Stimulated activated CD4-positive, alpha-beta T cell treated with anti-CD3 and anti-CD28 coated beads, TNF-alpha, amount 100 ng/mL, for 24 hours (primary cell): Measurements from ENCODE around the gene MEGF6.
"Not testable (repeated sequence)": the region's sequence is repeated elsewhere in the genome, so short reads cannot be mapped to it uniquely, and the experiment has no call there.

Experiments
- DNase-seq, 3 experiments: peaks; one replicate each; pipeline ENCODE4 v3.0.0-alpha.2; 2020; ENCODE audit warnings: low read depth in 3 of 3

The MEGF6 gene

GRCh38 chr1:3595949-3596348 is 15.4 kb downstream of the MEGF6 start:
- DNase-seq, result no peak

DNA sequence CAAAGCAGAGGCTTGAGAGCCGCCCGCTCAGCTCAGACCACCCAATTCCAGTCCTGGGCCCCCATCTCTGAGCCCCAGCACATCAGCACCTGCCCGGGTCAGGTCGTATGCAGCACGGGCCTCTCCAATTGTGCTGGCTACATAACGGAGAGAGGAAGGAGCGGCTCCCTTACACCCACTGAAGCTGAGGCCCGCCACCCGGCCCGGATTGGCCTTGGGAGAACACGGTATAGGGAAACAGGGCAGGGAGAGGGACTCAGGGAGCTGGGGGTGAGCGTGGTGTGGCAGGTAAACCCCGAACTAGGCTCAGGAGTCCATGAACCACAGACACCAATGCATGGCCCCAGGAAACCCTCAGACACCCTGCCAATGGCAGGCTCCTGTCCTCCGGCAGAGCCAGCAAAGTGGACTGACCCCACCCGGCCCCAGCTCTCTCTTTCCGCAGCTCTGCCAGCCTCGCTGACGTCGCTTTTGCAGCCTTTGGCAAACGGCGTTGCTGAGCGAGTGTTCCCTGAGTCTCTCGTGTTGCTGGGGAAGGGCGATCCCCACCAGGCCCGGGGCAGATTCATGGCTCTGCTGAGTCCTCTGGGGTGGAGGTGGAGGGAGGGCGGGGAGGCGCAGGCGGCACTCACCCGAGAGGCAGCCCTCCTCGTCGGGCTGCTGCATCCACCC is 16.5 kb downstream of the MEGF6 start:
- DNase-seq, result no peak

DNA sequence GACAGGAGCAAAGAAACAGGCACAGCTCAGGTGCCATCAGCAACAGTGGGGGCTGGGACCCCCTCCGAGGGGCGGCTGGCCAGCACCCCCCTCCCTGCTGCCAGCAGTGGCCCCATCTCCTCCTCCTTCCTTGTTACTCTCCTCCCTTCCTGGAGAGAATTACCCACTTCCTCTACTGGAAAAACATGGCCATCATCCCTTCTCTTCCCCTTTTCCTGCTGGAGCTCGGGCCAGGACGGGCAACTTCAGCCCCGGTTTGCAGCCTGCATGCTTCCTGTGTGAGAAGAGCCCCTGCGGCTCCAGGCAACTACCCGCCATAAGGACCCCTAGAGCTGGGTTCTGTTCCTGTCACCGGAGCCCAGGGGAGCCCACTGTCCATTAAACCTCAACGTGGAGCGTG is 17.6 kb downstream of the MEGF6 start:
- DNase-seq, result no peak

DNA sequence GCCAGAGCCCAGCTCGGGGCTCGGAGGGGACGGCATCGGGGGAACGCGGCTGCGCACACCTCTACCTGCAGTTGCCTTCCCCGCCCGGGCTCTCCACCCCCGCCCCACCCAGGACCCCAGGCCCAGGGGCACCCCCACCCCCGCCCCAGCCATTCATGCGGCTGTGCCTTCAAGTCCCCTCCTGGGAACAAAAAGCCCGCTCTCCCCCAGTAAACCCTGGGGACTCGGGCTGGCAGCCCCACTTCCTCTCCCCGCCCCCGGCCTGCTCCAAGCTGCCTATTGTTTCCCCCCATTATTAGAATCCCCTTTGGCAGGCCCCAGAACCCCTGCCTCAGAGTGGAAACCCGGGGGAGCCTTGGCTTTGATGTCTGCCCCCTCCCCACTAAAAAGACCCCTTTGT is 18.0 kb downstream of the MEGF6 start:
- no peak for DNase-seq

DNA sequence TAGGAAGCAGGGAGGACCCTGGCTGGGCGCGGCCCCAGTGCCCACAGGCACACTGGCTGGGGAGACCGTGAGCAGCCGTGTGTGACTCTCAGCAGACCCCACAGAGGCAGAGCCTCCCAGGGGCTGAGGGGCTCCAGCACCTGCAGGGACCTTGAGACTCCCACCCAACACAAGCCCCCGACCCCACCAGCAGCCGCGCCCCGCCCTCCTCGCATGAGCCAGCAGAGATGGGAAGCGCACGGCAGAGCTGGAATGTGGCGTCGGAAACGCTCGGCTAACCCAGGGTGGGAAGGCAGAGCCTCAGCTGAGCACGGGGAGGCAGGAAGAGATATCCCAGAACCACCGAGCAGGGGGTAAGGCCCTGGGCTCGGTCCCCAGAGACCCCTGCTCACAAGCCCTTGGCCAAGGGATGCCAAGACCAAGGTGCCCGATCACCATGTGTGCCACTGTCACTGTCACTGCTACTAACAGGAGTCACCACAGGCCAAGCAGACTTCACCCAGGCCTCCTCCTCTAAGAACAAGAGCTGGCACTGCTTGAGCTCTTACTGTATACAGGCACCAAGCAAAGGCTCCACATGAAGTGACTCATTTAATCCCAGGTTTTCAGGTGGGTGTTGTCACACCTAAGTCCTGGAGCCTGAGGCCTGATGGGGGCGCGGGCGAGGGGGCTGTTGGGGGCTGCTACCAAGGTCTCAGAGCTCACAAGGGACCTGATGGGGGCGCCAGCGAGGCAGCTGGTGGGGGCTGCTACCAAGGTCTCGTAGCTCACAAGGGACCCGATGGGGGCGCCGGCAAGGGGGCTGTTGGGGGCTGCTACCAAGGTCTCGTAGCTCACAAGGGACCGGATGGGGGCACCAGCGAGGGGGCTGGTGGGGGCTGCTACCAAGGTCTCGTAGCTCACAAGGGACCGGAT is 20.1 kb downstream of the MEGF6 start:
- DNase-seq, result no peak

DNA sequence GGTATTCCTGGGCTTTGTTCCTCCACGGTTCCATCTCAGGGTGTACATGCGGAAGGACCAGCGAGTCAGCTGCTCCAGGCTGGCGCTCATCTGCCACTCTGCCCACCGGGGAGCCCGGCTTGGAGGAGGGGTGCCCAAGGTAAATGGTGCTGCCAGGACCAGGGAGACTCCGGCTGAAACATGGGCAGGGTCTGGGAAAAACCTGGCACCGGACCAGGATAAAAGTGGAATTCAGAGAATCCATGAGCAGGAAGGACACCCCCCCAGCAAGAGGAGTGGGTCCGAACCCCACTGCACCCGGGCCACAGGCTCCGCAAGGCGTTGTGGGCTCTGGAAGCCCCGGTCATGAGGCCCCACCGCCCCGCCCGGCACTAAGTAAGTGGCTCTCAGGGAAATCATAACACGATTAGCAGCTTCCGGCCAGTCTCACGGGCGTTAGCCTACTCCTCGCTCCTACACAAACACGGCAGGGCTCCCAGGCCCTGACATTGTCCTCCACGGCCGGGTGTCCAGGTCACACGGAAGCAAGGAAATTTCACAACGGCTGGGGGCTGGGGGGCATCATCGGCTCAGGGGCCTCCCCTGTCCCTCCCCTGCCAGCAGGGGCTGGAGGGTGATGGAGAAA is 21.1 kb downstream of the MEGF6 start:
- no peak for DNase-seq

GRCh38 chr1:3588395-3588794 is 22.9 kb downstream of the MEGF6 start:
- DNase-seq, result no peak

DNA sequence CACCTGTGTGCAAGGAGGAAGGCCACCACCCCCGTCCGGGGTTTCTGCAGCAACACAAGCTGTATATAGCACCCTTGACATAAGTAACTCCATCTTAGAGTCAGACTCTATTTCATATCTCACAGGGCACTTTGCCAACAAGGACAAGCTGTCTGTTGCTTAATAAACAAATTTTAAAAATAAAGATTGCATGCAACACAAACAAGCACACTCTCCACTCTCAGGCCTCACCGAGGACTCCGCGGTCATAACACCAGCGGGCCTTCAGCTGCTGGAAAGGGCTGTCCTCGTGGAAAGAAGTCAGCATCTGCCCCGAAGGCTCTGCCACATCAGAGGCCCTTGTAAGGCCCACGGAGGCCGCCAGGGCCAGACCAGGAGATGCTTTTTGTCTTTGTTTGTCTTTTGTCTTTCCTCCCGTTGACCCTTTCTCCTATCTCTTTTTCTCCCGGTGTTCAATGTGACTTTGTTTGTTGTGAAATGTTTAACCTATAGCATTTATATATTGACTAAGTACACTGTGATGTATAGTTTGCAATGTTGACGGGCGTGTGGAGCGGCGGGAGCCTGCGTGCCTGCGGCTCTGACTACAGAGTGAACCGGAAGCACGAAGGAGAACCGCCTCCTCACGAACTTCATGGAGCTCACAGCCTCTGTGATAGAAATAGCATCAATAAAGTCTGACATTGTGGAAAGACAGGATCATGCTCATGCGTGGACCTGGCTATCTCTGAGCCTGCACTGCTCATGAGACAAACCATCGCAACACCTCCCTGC is 24.1 kb downstream of the MEGF6 start:
- DNase-seq, result no peak

DNA sequence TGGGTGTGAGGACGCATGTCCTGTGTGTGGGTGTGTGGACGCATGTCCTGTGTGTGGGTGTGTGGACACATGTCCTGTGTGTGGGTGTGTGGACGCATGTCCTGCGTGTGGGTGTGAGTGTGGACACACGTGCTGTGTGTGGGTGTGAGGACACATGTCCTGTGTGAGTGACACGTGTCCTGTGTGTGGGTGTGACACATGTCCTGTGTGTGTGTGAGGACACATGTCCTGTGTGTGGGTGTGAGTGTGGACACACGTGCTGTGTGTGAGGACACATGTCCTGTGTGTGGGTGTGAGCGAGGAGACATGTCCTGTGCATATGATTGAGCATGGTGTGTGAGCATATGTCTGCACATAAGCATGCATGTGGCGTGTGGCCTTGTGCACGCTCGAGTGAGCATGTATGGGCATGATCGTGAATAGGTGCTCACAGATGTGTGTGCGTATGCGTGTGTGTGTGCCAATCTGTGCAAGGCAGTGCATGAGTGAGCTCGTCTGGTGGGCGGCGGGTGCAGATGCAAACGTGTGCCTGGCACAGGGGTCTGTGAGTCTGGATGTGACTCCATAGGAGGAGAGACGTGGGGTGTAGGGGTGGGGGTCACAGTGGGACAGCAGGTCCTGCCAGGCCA is 25.3 kb downstream of the MEGF6 start:
- no peak for DNase-seq

DNA sequence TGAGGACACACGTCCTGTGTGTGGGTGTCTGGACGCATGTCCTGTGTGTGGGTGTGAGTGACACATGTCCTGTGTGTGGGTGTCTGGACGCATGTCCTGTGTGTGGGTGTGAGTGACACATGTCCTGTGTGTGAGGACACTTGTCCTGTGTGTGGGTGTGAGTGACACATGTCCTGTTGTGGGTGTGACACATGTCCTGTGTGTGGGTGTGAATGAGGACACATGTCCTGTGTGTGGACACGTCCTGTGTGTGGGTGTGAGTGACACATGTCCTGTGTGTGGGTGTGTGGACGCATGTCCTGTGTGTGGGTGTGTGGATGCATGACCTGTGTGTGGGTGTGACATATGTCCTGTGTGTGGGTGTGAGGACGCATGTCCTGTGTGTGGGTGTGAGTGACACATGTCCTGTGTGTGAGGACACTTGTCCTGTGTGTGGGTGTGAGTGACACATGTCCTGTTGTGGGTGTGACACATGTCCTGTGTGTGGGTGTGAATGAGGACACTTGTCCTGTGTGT is 25.9 kb downstream of the MEGF6 start:
- not testable (repeated sequence) for DNase-seq

DNA sequence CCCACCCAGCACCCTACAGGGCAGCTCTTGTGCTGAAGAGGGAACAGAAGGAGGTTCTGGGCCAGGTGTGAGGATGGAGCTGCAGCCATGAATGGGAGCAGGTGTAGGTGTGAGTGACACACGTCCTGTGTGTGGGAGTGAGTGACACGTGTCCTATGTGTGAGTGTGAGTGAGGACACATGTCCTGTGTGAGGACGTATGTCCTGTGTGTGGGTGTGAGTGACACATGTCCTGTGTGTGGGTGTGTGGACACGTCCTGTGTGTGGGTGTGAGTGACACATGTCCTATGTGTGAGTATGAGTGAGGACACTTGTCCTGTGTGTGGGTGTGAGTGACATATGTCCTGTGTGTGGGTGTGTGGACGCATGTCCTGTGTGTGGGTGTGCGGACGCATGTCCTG is 26.4 kb downstream of the MEGF6 start:
- DNase-seq, result peak in 2 of 3 experiments; percentile 7 to 22

GRCh38 chr1:3583751-3584150 is 27.6 kb downstream of the MEGF6 start:
- DNase-seq, result not testable (repeated sequence)

DNA sequence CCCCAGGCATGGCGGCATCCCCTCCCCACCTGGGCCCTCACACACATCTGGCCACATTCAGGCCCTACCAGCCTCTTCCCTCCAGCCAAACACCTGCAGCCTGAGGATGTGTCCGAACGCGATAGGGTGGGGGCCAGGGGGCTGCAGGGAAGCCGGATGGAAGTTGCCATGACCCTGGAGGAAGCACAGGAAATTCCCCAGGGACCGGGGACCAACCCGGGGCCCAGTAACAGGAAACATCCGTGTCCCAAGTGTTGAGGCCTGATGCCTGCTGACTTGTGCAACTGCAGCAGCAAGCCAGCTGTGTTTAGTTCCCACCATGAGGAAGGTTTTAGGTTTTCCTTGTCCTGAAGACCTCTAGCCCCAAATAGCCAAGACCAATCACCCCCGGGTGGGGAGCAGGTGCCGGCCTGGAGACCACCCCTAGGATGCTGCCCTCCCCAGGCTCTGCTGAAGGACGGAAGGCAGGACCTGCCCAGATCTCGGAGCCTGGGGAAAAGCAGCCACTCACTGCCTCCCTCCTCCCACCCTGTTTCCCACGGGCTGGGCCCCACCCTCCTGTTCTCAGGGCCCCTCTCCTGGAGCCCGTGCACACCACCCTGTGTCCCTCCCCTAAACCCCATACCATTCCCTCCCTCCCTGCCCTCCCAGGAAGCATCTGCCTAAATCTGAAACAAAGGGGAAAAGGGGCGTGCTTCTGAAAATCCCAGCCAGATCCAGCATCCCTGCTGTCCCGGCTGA is 29.8 kb downstream of the MEGF6 start:
- DNase-seq, result no peak

- no peak for DNase-seq
Observed at GRCh38 chr1:3580231-3580630, 31.1 kb downstream of the MEGF6 start.

GRCh38 chr1:3579626-3580025 is 31.7 kb downstream of the MEGF6 start:
- DNase-seq, result no peak

DNA sequence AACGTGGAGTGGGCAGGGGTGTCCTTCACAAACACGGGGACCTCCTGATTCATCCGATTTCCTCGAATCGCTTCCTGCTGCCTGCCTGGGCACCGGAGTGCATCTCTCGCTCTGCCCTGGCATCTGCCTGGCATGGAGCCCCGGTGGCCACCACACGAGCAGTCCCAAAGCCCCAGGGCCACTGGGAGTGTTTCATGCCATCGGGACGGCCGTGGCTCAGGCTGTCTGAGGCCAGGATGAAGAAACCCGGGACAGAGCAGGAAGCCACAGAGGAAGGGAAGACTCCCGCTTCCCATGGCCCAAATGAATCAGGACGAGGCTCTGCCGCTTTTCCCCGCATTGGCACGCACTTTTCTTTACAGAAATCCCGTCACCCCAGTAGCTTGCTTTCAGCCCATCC is 32.4 kb downstream of the MEGF6 start:
- DNase-seq, result no peak

DNA sequence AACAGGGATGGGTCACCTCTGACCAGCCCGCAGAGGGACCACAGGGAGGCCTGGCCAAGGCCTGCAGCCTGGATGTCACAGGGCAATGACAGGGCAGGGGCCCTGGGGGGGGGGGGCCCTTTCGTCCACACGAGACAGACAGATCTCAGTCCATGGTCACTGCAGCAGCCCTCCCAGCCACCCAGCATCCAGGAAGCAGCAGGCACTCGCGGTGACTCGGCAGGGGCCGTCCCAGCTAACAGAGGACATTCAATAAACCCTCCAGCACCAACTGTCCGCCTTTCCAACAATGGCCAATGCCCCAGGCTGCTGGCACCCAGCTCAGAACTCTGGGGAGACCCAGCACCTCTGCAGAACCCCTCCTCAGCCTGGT is 32.9 kb downstream of the MEGF6 start:
- DNase-seq, result no peak

- DNase-seq, result no peak
Observed at GRCh38 chr1:3577711-3578432, 33.4 kb downstream of the MEGF6 start.

DNA sequence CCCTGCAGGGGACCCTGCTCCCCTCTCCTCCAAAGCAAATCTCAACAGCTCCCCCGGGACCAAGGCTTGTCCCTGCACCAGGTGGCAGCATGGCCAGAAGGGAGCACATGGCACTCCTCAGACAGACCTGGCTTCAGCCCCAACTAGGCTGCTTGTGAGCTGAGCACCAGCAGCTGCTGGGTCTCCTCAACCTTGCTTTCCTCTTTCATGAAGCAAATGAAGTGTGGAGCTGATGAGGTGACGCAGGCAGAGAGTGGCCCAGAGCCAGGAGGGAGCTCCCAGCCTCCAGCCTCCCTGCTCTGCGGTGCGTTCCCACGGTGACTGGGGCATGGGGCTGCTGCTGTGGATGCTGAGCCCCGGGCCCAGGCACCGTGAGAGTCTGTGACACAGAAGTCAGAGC is 34.0 kb downstream of the MEGF6 start:
- DNase-seq, result no peak

DNA sequence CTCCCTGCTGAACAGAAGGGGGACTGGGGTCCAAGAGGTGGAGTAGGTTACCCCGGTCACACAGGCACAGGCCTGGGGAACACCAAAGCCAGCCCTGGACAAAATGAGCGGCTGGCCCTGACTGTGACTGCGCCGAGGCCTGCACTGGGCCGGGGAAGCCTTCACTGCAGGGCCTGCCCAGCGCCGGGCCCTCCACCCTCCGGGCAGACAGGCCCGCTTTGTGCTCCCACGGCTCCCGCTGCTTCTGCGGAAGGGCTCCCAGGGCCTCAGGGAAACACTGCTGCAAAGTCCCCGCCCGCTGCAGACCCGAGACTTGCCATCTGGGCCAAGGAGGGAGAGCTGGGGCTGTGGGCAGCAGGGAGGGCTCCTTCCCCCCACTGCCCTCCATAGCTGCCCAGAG is 35.3 kb downstream of the MEGF6 start:
- no peak for DNase-seq
